ENCODE measurements around the gene MYL10.

The MYL10 gene

GRCh38 chr7:101624246-101625001 is 4.7 kb downstream of the MYL10 start:
- Histone ChIP-seq H3K4me2 (ENCODE audit: low read length) (no peak overlapping the region), H3K4me1 (no peaks in the 10 kb centered on the region), H3K79me2 (no peaks in the 10 kb centered on the region), H3K27me3 (ENCODE audit: control insufficient read depth, insufficient read depth, low read length) (no peaks in the 10 kb centered on the region), H3K36me3 (ENCODE audit: control insufficient read depth, insufficient read depth, low read length) (no peaks in the 10 kb centered on the region), H3K9me3 (ENCODE audit: control insufficient read depth, low read length) (no peaks in the 10 kb centered on the region), H3K9ac (no peak overlapping the region), H3K27ac (no peak overlapping the region), H2AFZ (no peak overlapping the region), H3K4me3 (ENCODE audit: low read depth, low read length) (no peak overlapping the region)
- no peak for TF ChIP-seq CTCF (IDR thresholded peaks at IDR 0.05)

GRCh38 chr7:101622609-101623173 is 6.4 kb downstream of the MYL10 start:
- no peak for TF ChIP-seq CTCF (IDR thresholded peaks at IDR 0.05)
- H2AFZ ChIP-seq: no peak overlapping the region

DNA sequence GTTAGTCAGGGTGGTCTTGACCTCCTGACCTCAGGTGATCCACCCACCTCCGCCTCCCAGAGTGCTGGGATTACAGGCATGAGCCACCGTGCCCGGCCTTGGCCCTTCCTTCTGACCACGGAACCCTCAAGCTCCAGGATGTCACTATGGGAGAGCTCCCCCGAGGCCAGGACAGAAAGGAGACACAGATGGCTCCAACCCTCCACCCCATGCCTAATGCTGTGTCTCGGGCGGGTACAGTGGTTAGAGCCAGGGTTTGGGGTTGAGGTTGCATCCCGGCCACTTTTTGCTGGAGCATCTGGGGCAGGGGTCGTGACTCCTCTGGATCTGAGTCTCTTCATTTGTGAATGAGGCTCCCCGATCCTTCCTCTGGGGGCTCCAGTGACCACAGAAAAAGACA is 8.1 kb downstream of the MYL10 start:
- Histone ChIP-seq H3K9ac (no peak overlapping the region), H3K27me3 (ENCODE audit: control insufficient read depth, insufficient read depth, low read length) (no peaks in the 10 kb centered on the region), H3K4me1 (no peaks in the 10 kb centered on the region), H3K4me3 (ENCODE audit: low read depth, low read length) (no peak overlapping the region), H3K27ac (no peak overlapping the region), H3K4me2 (ENCODE audit: low read length) (no peak overlapping the region), H3K9me3 (ENCODE audit: control insufficient read depth, low read length) (no peaks in the 10 kb centered on the region), H3K36me3 (ENCODE audit: control insufficient read depth, insufficient read depth, low read length) (no peaks in the 10 kb centered on the region), H2AFZ (no peak overlapping the region), H3K79me2 (no peaks in the 10 kb centered on the region)
- no peak for TF ChIP-seq CTCF (IDR thresholded peaks at IDR 0.05)

More at GRCh38 chr7:101622609-101623173, 6.4 kb downstream of the MYL10 start:
- Histone ChIP-seq H3K9ac (no peak overlapping the region), H3K4me3 (ENCODE audit: low read depth, low read length) (no peak overlapping the region), H3K79me2 (no peaks in the 10 kb centered on the region), H3K27me3 (ENCODE audit: control insufficient read depth, insufficient read depth, low read length) (no peaks in the 10 kb centered on the region), H3K27ac (no peak overlapping the region), H3K9me3 (ENCODE audit: control insufficient read depth, low read length) (no peaks in the 10 kb centered on the region), H3K36me3 (ENCODE audit: control insufficient read depth, insufficient read depth, low read length) (no peaks in the 10 kb centered on the region), H3K4me2 (ENCODE audit: low read length) (no peak overlapping the region), H3K4me1 (no peaks in the 10 kb centered on the region)

- H3K9ac ChIP-seq: no peak overlapping the region
- no peak overlapping the region for H3K27ac ChIP-seq
- no peak overlapping the region for H3K4me2 ChIP-seq (ENCODE audit: low read length)
- no peak overlapping the region for H2AFZ ChIP-seq
- no peaks in the 10 kb centered on the region for H3K36me3 ChIP-seq (ENCODE audit: control insufficient read depth, insufficient read depth, low read length)
- no peaks in the 10 kb centered on the region for H3K4me1 ChIP-seq
- no peak for TF ChIP-seq CTCF (IDR thresholded peaks at IDR 0.05)
- H3K79me2 ChIP-seq: no peaks in the 10 kb centered on the region
- H3K9me3 ChIP-seq (ENCODE audit: control insufficient read depth, low read length): no peaks in the 10 kb centered on the region
- no peak overlapping the region for H3K4me3 ChIP-seq (ENCODE audit: low read depth, low read length)
- H3K27me3 ChIP-seq (ENCODE audit: control insufficient read depth, insufficient read depth, low read length): no peaks in the 10 kb centered on the region
Observed at GRCh38 chr7:101620395-101620794, 8.7 kb downstream of the MYL10 start.

DNA sequence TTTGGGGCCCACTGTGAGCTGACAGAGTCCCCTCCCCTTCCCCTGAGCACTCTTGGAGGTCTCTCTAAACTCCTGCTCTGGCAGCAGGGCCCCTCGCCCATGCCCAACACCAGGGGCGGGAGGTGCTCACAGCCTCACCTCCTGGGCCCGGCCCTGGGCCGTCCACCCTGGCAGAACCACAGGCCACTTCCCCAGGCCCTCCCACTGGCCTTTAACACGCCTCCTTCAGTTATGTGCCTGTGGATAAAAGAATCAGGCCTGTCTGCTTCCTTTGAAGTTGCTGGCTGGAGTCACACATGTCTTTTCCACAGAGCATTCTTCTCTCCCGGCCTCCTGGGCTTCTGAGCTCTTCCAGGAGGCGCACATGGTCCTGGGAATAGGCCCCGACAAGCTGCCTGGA is 10.2 kb downstream of the MYL10 start:
- Histone ChIP-seq H3K36me3 (ENCODE audit: control insufficient read depth, insufficient read depth, low read length) (no peaks in the 10 kb centered on the region), H3K79me2 (no peaks in the 10 kb centered on the region), H2AFZ (no peak overlapping the region), H3K27ac (no peak overlapping the region), H3K4me1 (no peaks in the 10 kb centered on the region), H3K4me3 (ENCODE audit: low read depth, low read length) (no peak overlapping the region), H3K9ac (no peak overlapping the region), H3K27me3 (ENCODE audit: control insufficient read depth, insufficient read depth, low read length) (no peaks in the 10 kb centered on the region), H3K4me2 (ENCODE audit: low read length) (no peak overlapping the region), H3K9me3 (ENCODE audit: control insufficient read depth, low read length) (no peaks in the 10 kb centered on the region)
- no peak for TF ChIP-seq CTCF (IDR thresholded peaks at IDR 0.05)

Measured in parathyroid adenoma (tissue), 2 donors.